ENCODE measurements around the gene FOXN4.

Gene FOXN4

GRCh38 chr12:109239179-109239578 lies 69.9 kb downstream of the FOXN4 start:
- no peak for TF ChIP-seq CTCF (IDR thresholded peaks at IDR 0.05; ENCODE audit: control insufficient read depth, extremely low read depth, insufficient read depth)
- H3K4me3 ChIP-seq (ENCODE audit: low read depth, low read length) = no peak overlapping the region
- no peak for DNase-seq (ENCODE audit: low read depth)

- no peak for DNase-seq (ENCODE audit: low read depth)
- no peak for TF ChIP-seq CTCF (IDR thresholded peaks at IDR 0.05; ENCODE audit: control insufficient read depth, extremely low read depth, insufficient read depth)
Measured at GRCh38 chr12:109236257-109236656, 72.8 kb downstream of the FOXN4 start.

GRCh38 chr12:109234012-109234411 lies 75.1 kb downstream of the FOXN4 start:
- no peak for DNase-seq (ENCODE audit: low read depth)
- H3K4me3 ChIP-seq (ENCODE audit: low read depth, low read length) = no peak overlapping the region
- no peak for TF ChIP-seq CTCF (IDR thresholded peaks at IDR 0.05; ENCODE audit: control insufficient read depth, extremely low read depth, insufficient read depth)

More at GRCh38 chr12:109236257-109236656, 72.8 kb downstream of the FOXN4 start:
- no peak overlapping the region for H3K4me3 ChIP-seq (ENCODE audit: low read depth, low read length)

- no peak for TF ChIP-seq CTCF (IDR thresholded peaks at IDR 0.05; ENCODE audit: control insufficient read depth, extremely low read depth, insufficient read depth)
- no peak overlapping the region for H3K4me3 ChIP-seq (ENCODE audit: low read depth, low read length)
- DNase-seq (ENCODE audit: low read depth) = no peak
Measured at GRCh38 chr12:109232731-109233130, 76.4 kb downstream of the FOXN4 start.

GRCh38 chr12:109230193-109230592 lies 78.9 kb downstream of the FOXN4 start:
- TF ChIP-seq CTCF (IDR thresholded peaks at IDR 0.05; ENCODE audit: control insufficient read depth, extremely low read depth, insufficient read depth) = no peak
- no peak for DNase-seq (ENCODE audit: low read depth)
- no peak overlapping the region for H3K4me3 ChIP-seq (ENCODE audit: low read depth, low read length)

- H3K4me3 ChIP-seq (ENCODE audit: low read depth, low read length) = no peak overlapping the region
- no peak for TF ChIP-seq CTCF (IDR thresholded peaks at IDR 0.05; ENCODE audit: control insufficient read depth, extremely low read depth, insufficient read depth)
Measured at GRCh38 chr12:109228664-109229063, 80.4 kb downstream of the FOXN4 start.

More at GRCh38 chr12:109228664-109229063, 80.4 kb downstream of the FOXN4 start:
- no peak for DNase-seq (ENCODE audit: low read depth)

All from LNCaP clone FGC (cell line).